Transverse colon (tissue), 4 donors: ENCODE measurements around the gene PDE10A.

Experiments
- EP300 ChIP-seq: sonication (generic); formaldehyde crosslinking; IDR thresholded peaks from one replicate; pipeline ENCODE4 v1.6.1; 2017; ENCODE audit warnings: antibody characterized with exemption, low read depth
- POLR2A ChIP-seq: fragments of 450-650 bp; IDR thresholded peaks from one replicate; pipeline ENCODE4 v1.6.1; 2016; ENCODE audit warnings: antibody characterized with exemption, mild to moderate bottlenecking, moderate library complexity
- POLR2AphosphoS5 ChIP-seq, 3 donors: sonication (generic); formaldehyde crosslinking; IDR thresholded peaks; one replicate each; pipeline ENCODE4 v1.6.1; 2016; ENCODE audit warnings: antibody characterized with exemption in 3 of 3
- TF ChIP-seq, protein P1 (sequence below), 5 experiments: fragments of 200-600 bp in 3 of 5; fragments of 450-650 bp in 2 of 5; sonication (generic) in 3 of 5; IDR thresholded peaks; 1 replicate in 2 of 5; 2 replicates in 3 of 5; pipeline ENCODE4 v1.5.1; 2016 to 2017; ENCODE audit warnings: antibody characterized with exemption in 5 of 5, inconsistent platforms in 3 of 5, mild to moderate bottlenecking in 2 of 5, moderate library complexity in 1 of 5

DNA sequence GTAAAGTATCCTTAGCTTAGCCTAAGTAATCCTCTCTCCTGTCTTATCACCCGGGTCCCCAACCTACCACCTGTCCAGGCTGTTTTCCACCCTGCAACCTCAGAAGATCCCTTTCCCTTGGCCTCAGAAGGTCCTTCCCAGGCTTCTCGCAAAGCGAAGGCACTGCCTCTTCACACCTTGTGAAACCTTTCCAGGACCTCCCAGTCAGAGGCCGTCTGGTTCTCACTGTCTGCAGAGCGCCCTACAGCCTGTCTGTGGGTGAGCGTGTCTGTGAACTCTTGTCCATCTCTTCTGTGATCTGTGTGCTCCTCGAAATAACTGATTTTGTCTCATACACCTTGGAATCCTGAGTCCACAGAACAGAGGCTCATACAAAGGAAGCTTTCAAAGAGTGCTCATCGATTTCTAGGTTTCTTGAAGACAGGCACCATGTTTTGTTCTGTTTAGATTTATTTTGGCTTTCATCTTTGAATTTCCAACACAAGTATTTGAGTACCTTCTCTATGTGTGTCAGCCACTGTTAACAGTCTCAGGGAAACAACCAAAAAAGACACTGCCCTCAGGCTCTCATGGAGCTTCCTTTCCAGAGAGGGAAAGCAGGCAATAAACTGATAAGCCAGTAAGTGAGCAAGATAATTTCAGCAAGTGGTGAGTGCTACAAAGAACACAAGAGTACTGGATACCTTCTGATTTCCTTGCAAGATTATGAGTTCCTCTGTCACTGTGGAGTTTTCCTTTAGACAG is 6.3 kb downstream of the PDE10A start:
- TF ChIP-seq EP300 = no peak
- TF ChIP-seq, protein P1, sequence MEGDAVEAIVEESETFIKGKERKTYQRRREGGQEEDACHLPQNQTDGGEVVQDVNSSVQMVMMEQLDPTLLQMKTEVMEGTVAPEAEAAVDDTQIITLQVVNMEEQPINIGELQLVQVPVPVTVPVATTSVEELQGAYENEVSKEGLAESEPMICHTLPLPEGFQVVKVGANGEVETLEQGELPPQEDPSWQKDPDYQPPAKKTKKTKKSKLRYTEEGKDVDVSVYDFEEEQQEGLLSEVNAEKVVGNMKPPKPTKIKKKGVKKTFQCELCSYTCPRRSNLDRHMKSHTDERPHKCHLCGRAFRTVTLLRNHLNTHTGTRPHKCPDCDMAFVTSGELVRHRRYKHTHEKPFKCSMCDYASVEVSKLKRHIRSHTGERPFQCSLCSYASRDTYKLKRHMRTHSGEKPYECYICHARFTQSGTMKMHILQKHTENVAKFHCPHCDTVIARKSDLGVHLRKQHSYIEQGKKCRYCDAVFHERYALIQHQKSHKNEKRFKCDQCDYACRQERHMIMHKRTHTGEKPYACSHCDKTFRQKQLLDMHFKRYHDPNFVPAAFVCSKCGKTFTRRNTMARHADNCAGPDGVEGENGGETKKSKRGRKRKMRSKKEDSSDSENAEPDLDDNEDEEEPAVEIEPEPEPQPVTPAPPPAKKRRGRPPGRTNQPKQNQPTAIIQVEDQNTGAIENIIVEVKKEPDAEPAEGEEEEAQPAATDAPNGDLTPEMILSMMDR (IDR thresholded peaks at IDR 0.05) = no peak
- no peak for TF ChIP-seq POLR2AphosphoS5 (IDR thresholded peaks at IDR 0.05)
- no peak for TF ChIP-seq POLR2A
